ENCODE results near the gene POSTN. TPM values are rescaled to one million over a fixed set of nuclear protein-coding genes. Genes with fewer than 3 reads are reported as not detected.

Gene POSTN, protein sequence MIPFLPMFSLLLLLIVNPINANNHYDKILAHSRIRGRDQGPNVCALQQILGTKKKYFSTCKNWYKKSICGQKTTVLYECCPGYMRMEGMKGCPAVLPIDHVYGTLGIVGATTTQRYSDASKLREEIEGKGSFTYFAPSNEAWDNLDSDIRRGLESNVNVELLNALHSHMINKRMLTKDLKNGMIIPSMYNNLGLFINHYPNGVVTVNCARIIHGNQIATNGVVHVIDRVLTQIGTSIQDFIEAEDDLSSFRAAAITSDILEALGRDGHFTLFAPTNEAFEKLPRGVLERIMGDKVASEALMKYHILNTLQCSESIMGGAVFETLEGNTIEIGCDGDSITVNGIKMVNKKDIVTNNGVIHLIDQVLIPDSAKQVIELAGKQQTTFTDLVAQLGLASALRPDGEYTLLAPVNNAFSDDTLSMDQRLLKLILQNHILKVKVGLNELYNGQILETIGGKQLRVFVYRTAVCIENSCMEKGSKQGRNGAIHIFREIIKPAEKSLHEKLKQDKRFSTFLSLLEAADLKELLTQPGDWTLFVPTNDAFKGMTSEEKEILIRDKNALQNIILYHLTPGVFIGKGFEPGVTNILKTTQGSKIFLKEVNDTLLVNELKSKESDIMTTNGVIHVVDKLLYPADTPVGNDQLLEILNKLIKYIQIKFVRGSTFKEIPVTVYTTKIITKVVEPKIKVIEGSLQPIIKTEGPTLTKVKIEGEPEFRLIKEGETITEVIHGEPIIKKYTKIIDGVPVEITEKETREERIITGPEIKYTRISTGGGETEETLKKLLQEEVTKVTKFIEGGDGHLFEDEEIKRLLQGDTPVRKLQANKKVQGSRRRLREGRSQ
- under 1 TPM in 1 of 2 donors, not detected in 1; under 0.01 TPM for total RNA-seq

DNA sequence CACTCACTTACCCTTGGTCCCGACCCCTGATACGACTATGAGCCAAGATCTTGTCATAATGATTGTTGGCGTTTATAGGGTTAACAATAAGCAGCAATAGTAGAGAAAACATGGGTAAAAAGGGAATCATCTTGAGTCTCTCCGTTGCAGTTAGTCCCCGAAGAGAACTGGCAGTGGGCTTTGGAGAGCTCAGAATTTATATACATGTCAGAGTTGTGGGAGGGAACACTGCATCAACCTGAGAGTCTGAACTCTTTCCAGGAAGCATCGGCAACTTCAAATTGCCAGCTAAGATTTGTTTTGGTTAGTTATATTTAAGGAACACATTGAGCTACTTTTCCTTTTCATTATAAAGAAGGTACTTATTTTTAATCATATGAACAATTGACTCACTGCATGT is at the start of gene POSTN:
TSS of gene POSTN (minus strand) at position 172 of the 400 bp plus-strand sequence. CDS start at position 130, 42 bp downstream.

All from melanocyte of skin (primary cell).